B cell (primary cell): ENCODE measurements around the gene DHX8.

Experiments
- CTCF ChIP-seq: fragments of 200-600 bp; IDR thresholded peaks from one replicate; pipeline ENCODE4 v1.8.0; 2022; ENCODE audit warnings: antibody characterized with exemption, mild to moderate bottlenecking
- EZH2 ChIP-seq: IDR thresholded peaks from 2 replicates; pipeline ENCODE4 v1.6.1; 2012; ENCODE audit warnings: borderline replicate concordance, low read depth, mild to moderate bottlenecking, moderate library complexity, low read length; ENCODE audit not compliant: insufficient read depth, poor library complexity, severe bottlenecking

- TF ChIP-seq EZH2, result no peak
- TF ChIP-seq CTCF, result no peak
These were observed 39.4 kb upstream of the DHX8 start for GRCh38 chr17:43444223-43445008.
